NCI-H82 (cell line): ENCODE results near the gene UBA7.
A peak's percentile ranks its signal among the peaks of the same experiment; 100 is the strongest.
"Not testable (repeated sequence)": the region's sequence is repeated elsewhere in the genome, so short reads cannot be mapped to it uniquely, and the experiment has no call there.

Experiments
- DNase-seq: peaks from one replicate; lab custom pipeline; 2025; lab: John Stamatoyannopoulos, UW

UBA7 gene

GRCh38 chr3:49782277-49782676, 31.5 kb downstream of the UBA7 start:
- not testable (repeated sequence) for DNase-seq

GRCh38 chr3:49781415-49782199, 32.1 kb downstream of the UBA7 start:
- DNase-seq: peak; percentile 68

GRCh38 chr3:49780975-49781365, 32.8 kb downstream of the UBA7 start:
- DNase-seq: not testable (repeated sequence)

- DNase-seq: no peak
These were observed 33.4 kb downstream of the UBA7 start for GRCh38 chr3:49780080-49780974.

- DNase-seq: no peak
These were observed 34.2 kb downstream of the UBA7 start for GRCh38 chr3:49779358-49780079.

- DNase-seq: not testable (repeated sequence)
These were observed 37.7 kb downstream of the UBA7 start for GRCh38 chr3:49776101-49776500.

GRCh38 chr3:49775538-49775937, 38.2 kb downstream of the UBA7 start:
- DNase-seq: no peak

- DNase-seq: no peak
These were observed 41.0 kb downstream of the UBA7 start for GRCh38 chr3:49772703-49773102.

GRCh38 chr3:49771340-49771938, 42.3 kb downstream of the UBA7 start:
- no peak for DNase-seq

GRCh38 chr3:49769926-49770325, 43.8 kb downstream of the UBA7 start:
- no peak for DNase-seq

GRCh38 chr3:49769286-49769915, 44.4 kb downstream of the UBA7 start:
- no peak for DNase-seq

GRCh38 chr3:49763981-49764380, 49.8 kb downstream of the UBA7 start:
- DNase-seq: no peak

GRCh38 chr3:49761661-49762060, 52.1 kb downstream of the UBA7 start:
- DNase-seq: no peak

GRCh38 chr3:49759226-49759625, 54.5 kb downstream of the UBA7 start:
- DNase-seq: no peak

- no peak for DNase-seq
These were observed 56.6 kb downstream of the UBA7 start for GRCh38 chr3:49757197-49757596.

- no peak for DNase-seq
These were observed 57.7 kb downstream of the UBA7 start for GRCh38 chr3:49756036-49756435.
